ENCODE measurements around the gene VPS8.

Gene VPS8

DNA sequence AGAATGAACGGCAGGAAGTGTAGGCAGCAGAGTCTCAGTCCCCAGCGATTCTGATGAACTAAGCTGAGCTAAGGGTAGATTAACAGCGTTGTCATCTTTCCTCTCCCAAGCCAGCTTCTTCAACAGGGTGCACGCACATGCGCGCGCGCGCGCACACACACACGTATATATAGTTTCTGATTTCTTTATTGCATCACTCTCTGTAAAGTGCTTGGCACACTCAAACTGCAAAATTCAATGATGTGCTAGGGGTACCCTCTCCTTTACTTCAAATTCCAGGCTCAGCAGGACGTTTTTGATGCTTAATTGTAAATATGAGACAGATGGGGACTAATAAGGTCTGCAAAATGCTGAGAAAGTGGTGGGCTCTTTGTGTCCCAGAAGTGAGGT lies 26.1 kb upstream of the VPS8 start:
- no peak for DNase-seq (ENCODE audit: low spot score)
- TF ChIP-seq, protein P1, sequence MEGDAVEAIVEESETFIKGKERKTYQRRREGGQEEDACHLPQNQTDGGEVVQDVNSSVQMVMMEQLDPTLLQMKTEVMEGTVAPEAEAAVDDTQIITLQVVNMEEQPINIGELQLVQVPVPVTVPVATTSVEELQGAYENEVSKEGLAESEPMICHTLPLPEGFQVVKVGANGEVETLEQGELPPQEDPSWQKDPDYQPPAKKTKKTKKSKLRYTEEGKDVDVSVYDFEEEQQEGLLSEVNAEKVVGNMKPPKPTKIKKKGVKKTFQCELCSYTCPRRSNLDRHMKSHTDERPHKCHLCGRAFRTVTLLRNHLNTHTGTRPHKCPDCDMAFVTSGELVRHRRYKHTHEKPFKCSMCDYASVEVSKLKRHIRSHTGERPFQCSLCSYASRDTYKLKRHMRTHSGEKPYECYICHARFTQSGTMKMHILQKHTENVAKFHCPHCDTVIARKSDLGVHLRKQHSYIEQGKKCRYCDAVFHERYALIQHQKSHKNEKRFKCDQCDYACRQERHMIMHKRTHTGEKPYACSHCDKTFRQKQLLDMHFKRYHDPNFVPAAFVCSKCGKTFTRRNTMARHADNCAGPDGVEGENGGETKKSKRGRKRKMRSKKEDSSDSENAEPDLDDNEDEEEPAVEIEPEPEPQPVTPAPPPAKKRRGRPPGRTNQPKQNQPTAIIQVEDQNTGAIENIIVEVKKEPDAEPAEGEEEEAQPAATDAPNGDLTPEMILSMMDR (IDR thresholded peaks at IDR 0.05; ENCODE audit: extremely low read depth, missing control alignments) = no peak

DNA sequence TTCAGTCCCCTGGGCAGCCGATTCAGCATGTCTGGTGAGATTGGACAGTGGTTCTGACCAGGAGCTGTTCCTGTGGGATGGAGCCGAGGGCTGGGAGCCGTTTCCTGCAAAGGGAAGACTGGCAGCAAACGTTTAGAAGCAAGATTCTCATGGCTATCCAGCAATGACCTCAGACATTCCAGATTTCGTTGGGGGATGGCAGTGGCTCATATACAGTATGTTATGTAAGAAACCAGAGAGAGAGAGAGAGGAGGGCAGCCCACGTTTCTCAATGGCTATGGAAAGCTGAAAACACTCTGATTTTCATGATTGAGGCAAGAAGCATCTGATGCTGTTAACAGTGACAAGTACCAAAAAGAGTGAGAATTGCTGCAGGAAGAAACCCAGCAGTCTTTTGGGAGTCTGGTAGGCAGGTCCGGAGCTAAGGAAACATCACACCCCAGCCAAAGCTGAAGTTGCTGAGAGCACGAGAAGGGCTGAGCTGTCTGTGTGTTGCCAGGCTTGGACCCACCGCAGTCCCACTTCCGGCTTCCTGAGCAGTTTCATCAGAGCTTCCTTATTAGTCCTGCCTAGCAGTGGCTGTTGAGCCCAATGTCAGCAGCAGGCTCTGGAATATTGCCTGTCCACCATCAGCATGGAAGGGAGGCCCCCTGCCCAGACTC lies 25.6 kb upstream of the VPS8 start:
- DNase-seq (ENCODE audit: low spot score) = no peak
- TF ChIP-seq, protein P1 (IDR thresholded peaks at IDR 0.05; ENCODE audit: extremely low read depth, missing control alignments) = no peak

DNA sequence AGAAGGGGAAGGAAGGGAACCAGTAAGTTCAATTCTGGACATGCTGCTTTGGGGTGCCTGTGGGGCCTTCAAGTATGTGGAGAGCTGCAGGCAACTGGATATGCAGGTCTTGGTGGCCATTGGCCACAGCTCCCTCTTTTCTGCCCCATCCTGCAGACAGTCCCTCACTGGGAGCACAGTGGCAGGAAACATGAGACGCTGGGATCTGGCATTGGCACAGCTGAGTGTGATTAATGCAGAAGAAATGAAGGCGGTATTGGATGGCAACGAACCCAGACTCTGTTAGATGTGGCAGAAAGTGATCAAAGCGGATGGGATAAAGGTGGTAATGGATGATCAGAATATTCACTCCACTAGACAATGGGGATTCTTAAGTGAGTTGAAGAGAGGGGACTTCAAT lies 23.2 kb upstream of the VPS8 start:
- TF ChIP-seq, protein P1 (IDR thresholded peaks at IDR 0.05; ENCODE audit: extremely low read depth, missing control alignments) = no peak
- DNase-seq (ENCODE audit: low spot score) = no peak

DNA sequence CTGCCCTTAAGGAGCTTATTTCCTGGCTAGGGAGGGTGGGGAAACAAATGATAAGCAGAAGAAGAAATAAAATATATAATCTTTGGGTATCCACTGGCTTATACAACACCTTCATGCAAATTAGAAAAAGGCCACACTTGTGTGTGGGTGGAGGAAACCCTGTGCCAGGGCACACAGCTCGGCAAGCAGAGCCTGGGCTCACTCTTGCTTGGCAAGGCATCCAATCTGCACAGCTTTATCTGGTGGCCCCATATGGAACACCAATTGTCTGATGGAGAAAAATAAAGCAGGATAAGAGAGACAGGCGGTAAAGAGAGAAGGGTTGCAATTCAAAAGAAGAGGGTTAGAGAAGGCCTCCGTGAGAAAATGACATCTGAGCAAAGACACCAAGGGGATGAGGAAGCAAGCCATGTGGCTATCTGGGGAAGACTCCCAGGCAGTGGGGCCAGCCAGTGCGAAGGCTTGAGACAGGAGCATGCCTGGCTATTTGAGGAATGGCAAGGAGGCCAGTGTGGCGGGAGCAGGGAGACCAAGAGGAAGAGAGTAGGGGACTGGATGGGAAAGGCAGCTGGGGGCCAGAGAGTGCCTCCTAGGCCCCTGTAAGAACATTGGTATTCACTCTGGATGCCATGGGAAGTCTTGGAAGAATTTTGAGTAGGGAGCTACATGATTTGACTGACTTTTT lies 22.5 kb upstream of the VPS8 start:
- TF ChIP-seq, protein P1 (IDR thresholded peaks at IDR 0.05; ENCODE audit: extremely low read depth, missing control alignments) = no peak
- no peak for DNase-seq (ENCODE audit: low spot score)

DNA sequence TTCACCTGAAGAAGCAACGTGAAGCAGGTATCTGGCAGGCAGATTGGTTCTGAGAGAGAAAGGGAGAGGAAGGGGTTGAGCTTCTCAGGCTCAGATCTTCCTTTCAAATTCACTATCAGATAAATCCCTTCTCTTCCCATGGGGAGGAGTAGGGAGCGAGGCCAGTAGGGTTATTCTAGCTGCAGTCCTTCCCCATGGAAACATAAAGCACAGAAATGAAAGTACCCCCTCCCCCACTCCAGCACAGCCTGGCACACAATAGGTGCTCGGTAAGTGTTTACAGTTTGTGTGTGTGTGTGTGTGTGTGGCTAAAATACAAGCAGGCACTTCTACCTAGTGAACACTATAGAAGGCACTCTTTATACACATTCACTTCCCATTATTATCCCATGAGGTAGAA lies 20.8 kb upstream of the VPS8 start:
- no peak for DNase-seq (ENCODE audit: low spot score)
- TF ChIP-seq, protein P1 (IDR thresholded peaks at IDR 0.05; ENCODE audit: extremely low read depth, missing control alignments) = no peak

DNA sequence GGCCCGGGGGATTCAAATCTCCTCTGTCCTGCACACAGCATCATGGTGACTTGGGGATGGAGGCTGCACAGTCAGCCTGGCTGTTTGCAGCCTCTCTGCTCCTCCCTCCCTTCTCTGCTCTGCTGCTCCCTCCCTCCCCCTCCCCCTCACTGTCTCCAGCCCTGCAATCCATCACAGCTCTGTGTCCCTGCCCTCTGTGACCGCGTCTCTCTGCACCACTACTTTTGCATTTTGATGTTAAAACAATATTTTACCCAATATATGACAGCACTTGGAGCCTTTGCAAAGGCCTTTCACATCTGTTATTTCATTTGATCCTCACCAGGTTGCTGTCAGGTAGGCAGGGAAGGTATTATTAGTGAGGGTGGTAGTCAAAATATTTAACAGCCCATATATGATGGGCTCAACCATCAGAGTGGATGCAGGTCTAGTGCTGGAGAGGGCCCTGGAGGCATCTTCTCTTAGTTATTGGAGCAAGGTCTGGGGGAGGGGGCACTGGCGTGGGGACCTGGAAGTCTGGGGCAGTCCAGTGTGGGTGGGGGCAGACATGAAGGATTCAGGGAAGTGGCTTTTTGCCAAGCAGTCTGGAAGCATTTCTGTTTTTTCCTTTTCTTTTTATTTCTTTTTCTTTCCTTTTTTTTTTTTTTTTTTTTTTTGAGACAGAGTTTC lies 16.3 kb upstream of the VPS8 start:
- no peak for DNase-seq (ENCODE audit: low spot score)
- TF ChIP-seq, protein P1 (IDR thresholded peaks at IDR 0.05; ENCODE audit: extremely low read depth, missing control alignments) = no peak

DNA sequence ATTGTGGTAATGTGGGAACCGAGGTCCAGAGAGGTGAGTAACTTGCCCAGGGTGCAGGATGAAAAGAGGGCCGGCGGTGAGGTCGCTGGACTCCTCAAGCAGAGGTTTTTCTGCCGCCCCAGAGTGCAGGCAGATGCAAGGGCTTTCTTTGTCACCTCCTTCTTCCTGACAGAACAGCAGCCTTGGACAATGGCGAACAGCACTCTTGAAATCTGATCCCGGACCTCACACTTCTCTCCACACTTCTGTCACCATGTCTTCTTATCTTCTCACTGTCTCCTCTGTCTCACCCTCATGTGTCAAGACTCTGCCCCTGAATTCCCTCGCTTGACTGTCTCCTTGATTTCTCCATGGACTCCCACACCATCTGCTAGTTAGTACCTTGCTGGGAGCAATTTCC lies 15.4 kb upstream of the VPS8 start:
- TF ChIP-seq, protein P1 (IDR thresholded peaks at IDR 0.05; ENCODE audit: extremely low read depth, missing control alignments) = no peak
- DNase-seq (ENCODE audit: low spot score) = no peak
